ENCODE results near the gene VAV3.

DNA sequence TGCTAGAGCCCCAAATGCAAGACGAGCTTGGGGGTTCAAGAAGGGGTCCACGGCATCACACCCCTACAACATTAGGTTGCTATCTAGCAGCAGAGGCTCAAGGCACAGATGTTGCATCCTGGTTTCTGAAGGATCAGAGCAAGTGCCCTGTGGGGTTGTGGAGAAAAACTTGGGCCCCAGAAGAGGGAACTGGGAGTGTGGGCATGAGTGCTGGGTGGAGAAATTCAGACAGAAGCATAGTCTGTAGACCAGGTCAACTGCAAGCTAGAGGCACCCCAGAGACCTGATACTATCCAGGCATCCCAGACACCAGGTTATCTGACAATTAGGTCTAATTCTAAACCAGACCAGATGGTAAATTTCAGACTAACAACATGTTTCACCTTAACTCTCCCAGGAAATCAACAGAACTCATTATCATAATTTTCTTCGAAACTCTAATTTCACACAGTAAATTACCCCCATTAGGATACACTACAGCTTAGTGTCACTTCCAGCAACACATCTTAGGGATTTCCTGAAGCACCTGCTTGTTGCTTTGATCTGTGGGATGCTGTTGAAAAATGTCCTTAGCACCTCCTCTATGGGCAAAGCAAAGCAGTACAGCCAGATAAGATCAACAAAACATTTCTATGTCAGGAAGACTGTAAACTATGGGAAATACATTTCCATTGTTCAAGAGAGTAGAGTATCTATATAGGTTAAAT is 179.3 kb downstream of the VAV3 start:
- TF ChIP-seq, protein P1, sequence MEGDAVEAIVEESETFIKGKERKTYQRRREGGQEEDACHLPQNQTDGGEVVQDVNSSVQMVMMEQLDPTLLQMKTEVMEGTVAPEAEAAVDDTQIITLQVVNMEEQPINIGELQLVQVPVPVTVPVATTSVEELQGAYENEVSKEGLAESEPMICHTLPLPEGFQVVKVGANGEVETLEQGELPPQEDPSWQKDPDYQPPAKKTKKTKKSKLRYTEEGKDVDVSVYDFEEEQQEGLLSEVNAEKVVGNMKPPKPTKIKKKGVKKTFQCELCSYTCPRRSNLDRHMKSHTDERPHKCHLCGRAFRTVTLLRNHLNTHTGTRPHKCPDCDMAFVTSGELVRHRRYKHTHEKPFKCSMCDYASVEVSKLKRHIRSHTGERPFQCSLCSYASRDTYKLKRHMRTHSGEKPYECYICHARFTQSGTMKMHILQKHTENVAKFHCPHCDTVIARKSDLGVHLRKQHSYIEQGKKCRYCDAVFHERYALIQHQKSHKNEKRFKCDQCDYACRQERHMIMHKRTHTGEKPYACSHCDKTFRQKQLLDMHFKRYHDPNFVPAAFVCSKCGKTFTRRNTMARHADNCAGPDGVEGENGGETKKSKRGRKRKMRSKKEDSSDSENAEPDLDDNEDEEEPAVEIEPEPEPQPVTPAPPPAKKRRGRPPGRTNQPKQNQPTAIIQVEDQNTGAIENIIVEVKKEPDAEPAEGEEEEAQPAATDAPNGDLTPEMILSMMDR (IDR thresholded peaks at IDR 0.05) = no peak
- no peak for TF ChIP-seq POLR2A (IDR thresholded peaks at IDR 0.05)

Data from adrenal gland (tissue), 5 donors.